ENCODE results near the gene ALG9. TPM values are rescaled to one million over a fixed set of nuclear protein-coding genes. Genes with fewer than 3 reads are reported as not detected.
A peak's percentile ranks its signal among the peaks of the same experiment; 100 is the strongest.

The ALG9 gene
- total and polyA plus RNA-seq, 10 of the 15 experiments (the other 5 are each of a cell fraction or from before 2014, with no cell fraction given) = 10.8 to 41.6 (median 25.5) TPM

DNA sequence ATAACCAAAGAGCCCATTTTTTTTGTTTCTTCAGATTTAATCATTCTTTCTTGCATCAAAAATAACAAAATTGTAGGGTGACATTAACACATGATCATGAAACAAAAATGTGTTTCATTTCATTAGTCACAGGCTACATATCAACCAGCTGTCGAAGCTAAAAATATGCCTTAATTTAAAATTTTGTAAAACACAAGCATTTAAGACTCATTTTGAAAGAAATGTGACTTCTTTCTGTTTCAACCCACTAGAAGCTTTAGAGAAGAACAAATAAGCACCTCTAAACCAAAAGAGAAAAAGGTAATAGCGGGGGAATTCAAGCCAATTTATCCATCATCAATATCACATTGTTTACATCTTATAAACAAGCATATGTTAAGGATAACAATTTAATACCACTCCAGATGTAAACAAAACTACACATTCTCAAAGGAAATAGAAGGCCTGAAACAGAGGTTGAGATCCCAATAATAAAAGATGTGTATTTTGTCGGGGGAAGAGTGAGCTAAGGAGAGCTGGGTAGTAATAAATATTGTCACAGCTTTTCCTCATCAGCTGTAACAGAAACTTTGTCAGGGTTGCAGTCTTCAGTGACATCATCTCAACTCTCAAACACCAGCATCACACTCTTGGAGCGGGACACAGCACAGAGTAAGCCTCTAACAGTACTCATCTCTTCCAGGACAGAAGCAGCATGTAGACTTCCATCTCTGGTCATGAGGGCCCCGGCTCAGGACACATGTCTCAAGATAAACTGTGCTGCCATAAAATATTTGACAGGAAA is 42.0 kb downstream of the ALG9 start (continued):
- TF ChIP-seq, protein P1, sequence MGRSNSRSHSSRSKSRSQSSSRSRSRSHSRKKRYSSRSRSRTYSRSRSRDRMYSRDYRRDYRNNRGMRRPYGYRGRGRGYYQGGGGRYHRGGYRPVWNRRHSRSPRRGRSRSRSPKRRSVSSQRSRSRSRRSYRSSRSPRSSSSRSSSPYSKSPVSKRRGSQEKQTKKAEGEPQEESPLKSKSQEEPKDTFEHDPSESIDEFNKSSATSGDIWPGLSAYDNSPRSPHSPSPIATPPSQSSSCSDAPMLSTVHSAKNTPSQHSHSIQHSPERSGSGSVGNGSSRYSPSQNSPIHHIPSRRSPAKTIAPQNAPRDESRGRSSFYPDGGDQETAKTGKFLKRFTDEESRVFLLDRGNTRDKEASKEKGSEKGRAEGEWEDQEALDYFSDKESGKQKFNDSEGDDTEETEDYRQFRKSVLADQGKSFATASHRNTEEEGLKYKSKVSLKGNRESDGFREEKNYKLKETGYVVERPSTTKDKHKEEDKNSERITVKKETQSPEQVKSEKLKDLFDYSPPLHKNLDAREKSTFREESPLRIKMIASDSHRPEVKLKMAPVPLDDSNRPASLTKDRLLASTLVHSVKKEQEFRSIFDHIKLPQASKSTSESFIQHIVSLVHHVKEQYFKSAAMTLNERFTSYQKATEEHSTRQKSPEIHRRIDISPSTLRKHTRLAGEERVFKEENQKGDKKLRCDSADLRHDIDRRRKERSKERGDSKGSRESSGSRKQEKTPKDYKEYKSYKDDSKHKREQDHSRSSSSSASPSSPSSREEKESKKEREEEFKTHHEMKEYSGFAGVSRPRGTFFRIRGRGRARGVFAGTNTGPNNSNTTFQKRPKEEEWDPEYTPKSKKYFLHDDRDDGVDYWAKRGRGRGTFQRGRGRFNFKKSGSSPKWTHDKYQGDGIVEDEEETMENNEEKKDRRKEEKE (IDR thresholded peaks at IDR 0.05) = no peak
- TF ChIP-seq IKZF2 (IDR thresholded peaks at IDR 0.05) (peak; percentile 13 to 52; a peak in 3 of 4 replicates), SMC3 (IDR thresholded peaks at IDR 0.05; ENCODE audit: borderline replicate concordance, low read length) (no peak), BMI1 (IDR thresholded peaks at IDR 0.05; ENCODE audit: borderline replicate concordance) (no peak; the same call in 1 of the 2 replicates), YBX1 (IDR thresholded peaks at IDR 0.05) (no peak), ZNF274 (IDR thresholded peaks at IDR 0.05; ENCODE audit: insufficient read depth, insufficient read length) (no peak), JUNB (IDR thresholded peaks at IDR 0.05) (peak; percentile 86), SP1 (IDR thresholded peaks at IDR 0.05; ENCODE audit: low read depth, low read length) (no peak)
- TF ChIP-seq, protein P2, sequence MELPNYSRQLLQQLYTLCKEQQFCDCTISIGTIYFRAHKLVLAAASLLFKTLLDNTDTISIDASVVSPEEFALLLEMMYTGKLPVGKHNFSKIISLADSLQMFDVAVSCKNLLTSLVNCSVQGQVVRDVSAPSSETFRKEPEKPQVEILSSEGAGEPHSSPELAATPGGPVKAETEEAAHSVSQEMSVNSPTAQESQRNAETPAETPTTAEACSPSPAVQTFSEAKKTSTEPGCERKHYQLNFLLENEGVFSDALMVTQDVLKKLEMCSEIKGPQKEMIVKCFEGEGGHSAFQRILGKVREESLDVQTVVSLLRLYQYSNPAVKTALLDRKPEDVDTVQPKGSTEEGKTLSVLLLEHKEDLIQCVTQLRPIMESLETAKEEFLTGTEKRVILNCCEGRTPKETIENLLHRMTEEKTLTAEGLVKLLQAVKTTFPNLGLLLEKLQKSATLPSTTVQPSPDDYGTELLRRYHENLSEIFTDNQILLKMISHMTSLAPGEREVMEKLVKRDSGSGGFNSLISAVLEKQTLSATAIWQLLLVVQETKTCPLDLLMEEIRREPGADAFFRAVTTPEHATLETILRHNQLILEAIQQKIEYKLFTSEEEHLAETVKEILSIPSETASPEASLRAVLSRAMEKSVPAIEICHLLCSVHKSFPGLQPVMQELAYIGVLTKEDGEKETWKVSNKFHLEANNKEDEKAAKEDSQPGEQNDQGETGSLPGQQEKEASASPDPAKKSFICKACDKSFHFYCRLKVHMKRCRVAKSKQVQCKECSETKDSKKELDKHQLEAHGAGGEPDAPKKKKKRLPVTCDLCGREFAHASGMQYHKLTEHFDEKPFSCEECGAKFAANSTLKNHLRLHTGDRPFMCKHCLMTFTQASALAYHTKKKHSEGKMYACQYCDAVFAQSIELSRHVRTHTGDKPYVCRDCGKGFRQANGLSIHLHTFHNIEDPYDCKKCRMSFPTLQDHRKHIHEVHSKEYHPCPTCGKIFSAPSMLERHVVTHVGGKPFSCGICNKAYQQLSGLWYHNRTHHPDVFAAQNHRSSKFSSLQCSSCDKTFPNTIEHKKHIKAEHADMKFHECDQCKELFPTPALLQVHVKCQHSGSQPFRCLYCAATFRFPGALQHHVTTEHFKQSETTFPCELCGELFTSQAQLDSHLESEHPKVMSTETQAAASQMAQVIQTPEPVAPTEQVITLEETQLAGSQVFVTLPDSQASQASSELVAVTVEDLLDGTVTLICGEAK (IDR thresholded peaks at IDR 0.05; ENCODE audit: borderline replicate concordance) = no peak; the same call in 1 of the 2 replicates
- TF ChIP-seq, protein P3, sequence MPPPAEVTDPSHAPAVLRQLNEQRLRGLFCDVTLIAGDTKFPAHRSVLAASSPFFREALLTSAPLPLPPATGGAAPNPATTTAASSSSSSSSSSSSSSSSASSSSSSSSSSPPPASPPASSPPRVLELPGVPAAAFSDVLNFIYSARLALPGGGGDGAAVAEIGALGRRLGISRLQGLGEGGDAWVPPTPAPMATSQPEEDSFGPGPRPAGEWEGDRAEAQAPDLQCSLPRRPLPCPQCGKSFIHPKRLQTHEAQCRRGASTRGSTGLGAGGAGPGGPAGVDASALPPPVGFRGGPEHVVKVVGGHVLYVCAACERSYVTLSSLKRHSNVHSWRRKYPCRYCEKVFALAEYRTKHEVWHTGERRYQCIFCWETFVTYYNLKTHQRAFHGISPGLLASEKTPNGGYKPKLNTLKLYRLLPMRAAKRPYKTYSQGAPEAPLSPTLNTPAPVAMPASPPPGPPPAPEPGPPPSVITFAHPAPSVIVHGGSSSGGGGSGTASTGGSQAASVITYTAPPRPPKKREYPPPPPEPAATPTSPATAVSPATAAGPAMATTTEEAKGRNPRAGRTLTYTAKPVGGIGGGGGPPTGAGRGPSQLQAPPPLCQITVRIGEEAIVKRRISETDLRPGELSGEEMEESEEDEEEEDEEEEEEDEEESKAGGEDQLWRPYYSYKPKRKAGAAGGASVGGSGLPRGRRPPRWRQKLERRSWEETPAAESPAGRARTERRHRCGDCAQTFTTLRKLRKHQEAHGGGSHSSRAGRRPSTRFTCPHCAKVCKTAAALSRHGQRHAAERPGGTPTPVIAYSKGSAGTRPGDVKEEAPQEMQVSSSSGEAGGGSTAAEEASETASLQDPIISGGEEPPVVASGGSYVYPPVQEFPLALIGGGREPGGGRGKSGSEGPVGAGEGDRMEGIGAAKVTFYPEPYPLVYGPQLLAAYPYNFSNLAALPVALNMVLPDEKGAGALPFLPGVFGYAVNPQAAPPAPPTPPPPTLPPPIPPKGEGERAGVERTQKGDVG (CRISPR knock-in tag; IDR thresholded peaks at IDR 0.05) = no peak
- TF ChIP-seq, protein P4, sequence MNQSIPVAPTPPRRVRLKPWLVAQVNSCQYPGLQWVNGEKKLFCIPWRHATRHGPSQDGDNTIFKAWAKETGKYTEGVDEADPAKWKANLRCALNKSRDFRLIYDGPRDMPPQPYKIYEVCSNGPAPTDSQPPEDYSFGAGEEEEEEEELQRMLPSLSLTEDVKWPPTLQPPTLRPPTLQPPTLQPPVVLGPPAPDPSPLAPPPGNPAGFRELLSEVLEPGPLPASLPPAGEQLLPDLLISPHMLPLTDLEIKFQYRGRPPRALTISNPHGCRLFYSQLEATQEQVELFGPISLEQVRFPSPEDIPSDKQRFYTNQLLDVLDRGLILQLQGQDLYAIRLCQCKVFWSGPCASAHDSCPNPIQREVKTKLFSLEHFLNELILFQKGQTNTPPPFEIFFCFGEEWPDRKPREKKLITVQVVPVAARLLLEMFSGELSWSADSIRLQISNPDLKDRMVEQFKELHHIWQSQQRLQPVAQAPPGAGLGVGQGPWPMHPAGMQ (IDR thresholded peaks at IDR 0.05; ENCODE audit: borderline replicate concordance) = no peak
- TF ChIP-seq, protein P5, sequence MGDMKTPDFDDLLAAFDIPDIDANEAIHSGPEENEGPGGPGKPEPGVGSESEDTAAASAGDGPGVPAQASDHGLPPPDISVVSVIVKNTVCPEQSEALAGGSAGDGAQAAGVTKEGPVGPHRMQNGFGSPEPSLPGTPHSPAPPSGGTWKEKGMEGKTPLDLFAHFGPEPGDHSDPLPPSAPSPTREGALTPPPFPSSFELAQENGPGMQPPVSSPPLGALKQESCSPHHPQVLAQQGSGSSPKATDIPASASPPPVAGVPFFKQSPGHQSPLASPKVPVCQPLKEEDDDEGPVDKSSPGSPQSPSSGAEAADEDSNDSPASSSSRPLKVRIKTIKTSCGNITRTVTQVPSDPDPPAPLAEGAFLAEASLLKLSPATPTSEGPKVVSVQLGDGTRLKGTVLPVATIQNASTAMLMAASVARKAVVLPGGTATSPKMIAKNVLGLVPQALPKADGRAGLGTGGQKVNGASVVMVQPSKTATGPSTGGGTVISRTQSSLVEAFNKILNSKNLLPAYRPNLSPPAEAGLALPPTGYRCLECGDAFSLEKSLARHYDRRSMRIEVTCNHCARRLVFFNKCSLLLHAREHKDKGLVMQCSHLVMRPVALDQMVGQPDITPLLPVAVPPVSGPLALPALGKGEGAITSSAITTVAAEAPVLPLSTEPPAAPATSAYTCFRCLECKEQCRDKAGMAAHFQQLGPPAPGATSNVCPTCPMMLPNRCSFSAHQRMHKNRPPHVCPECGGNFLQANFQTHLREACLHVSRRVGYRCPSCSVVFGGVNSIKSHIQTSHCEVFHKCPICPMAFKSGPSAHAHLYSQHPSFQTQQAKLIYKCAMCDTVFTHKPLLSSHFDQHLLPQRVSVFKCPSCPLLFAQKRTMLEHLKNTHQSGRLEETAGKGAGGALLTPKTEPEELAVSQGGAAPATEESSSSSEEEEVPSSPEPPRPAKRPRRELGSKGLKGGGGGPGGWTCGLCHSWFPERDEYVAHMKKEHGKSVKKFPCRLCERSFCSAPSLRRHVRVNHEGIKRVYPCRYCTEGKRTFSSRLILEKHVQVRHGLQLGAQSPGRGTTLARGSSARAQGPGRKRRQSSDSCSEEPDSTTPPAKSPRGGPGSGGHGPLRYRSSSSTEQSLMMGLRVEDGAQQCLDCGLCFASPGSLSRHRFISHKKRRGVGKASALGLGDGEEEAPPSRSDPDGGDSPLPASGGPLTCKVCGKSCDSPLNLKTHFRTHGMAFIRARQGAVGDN (IDR thresholded peaks at IDR 0.05) = peak; percentile 32

Measured in GM12878 (cell line).